HAP-1 (cell line): ENCODE results near the gene IRF2.

ENCODE experiments used
- DNase-seq, 2 experiments: peaks; one replicate each; pipeline ENCODE4 v3.0.0-alpha.2; 2016 to 2020; ENCODE audit warnings: low spot score in 2 of 2
- H3K27me3 ChIP-seq: fragments of 250-450 bp; sonication (Bioruptor Pico); 2 replicates; pipeline ENCODE4 v1.5.1; 2020; ENCODE audit warnings: low read depth, mild to moderate bottlenecking, moderate library complexity
- H3K36me3 ChIP-seq: fragments of 250-450 bp; sonication (Bioruptor Pico); replicated peaks from 2 replicates; pipeline ENCODE4 v1.5.1; 2020; ENCODE audit warnings: mild to moderate bottlenecking
- H3K4me1 ChIP-seq: fragments of 250-450 bp; sonication (Bioruptor Pico); 2 replicates; pipeline ENCODE4 v1.5.1; 2020; ENCODE audit warnings: mild to moderate bottlenecking
- H3K4me3 ChIP-seq: fragments of 250-450 bp; sonication (Bioruptor Pico); 2 replicates; pipeline ENCODE4 v1.5.1; 2020; ENCODE audit warnings: mild to moderate bottlenecking, moderate library complexity
- H3K9me3 ChIP-seq: fragments of 250-450 bp; sonication (Bioruptor Pico); 2 replicates; pipeline ENCODE4 v1.5.1; 2020; ENCODE audit warnings: mild to moderate bottlenecking, moderate library complexity
- in situ Hi-C: fragments of 300-500 bp; cut with MboI; formaldehyde crosslinking; loops from 3 replicates; pipeline ENCODE4 v1.14.3; 2020; ENCODE audit warnings: low sequenced_read_pairs, inconsistent platforms, mixed read lengths

IRF2 gene

DNA sequence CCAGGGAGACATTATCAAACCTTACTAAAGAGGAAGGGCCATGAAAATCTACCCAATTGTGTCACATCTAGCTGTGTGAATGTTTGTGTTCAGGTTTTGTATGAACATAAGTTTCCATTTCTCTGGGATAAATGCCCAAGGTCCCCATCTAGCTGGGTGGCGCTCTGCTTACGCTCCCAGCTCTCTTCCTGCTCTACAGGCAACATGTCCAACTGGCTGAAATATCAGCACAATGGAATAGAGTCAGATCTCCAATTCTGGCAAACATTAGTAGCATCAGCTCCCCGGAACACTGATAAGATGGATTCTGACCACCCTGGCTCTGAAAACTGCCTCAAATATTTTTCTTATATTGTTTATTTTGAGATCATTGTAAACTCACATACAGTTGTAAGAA, 74.8 kb downstream of the IRF2 start:
- in situ Hi-C loops = no loop called here
- no peak for DNase-seq
- peaks cover 6% of the 10 kb centered on the region; the same call in 1 of the 2 replicates for H3K36me3 ChIP-seq
- no peaks in the 10 kb centered on the region for H3K27me3 ChIP-seq
- H3K4me3 ChIP-seq = no peak overlapping the region
- no peaks in the 10 kb centered on the region for H3K4me1 ChIP-seq
- no peaks in the 10 kb centered on the region for H3K9me3 ChIP-seq

DNA sequence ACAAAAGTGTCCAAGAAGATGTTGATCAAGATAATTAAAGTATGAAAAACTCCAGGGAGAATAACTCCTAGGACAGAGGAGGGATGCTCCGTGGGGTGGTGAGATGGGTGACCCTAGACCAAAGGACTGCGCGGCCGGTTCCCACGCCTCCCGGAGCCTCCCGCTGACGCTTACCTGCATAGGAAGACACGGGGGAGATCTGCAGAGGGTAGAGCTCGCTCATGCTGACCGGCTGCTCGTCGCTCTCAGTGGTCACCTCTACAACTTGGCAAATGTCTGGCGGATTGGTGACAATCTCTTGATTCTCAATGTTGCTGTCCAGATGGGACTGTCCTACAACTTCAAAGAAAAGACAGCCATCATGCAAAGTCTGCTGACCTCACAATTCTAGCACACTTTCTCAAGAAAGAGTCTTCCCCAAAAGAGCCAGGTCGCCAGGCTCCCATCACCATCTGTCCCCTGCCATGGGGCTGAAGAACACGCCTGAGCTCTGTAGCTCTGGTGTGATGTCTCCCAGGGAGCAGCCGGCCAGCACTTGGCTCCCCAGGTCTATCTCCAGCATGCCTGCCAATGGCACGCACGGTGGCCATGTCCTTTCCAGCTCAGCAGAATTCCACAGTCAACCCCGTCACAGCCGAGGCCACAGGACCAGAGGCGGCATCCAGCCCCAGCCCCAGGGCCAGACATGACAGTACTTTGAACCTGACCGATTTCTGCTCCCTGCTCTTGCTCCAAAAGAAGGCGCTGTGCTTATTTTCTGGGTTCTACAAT, 75.4 kb downstream of the IRF2 start:
- Histone ChIP-seq H3K4me3 (no peak overlapping the region), H3K27me3 (no peaks in the 10 kb centered on the region), H3K9me3 (no peaks in the 10 kb centered on the region), H3K36me3 (peaks cover 6% of the 10 kb centered on the region; the same call in 1 of the 2 replicates), H3K4me1 (no peaks in the 10 kb centered on the region)
- DNase-seq = no peak
- in situ Hi-C loops = no loop called here

GRCh38 chr4:184397516-184398163, 76.7 kb downstream of the IRF2 start:
- no peak overlapping the region for H3K4me3 ChIP-seq
- H3K36me3 ChIP-seq = peaks cover 6% of the 10 kb centered on the region; the same call in 1 of the 2 replicates
- no peaks in the 10 kb centered on the region for H3K27me3 ChIP-seq
- in situ Hi-C loops = no loop called here
- no peak for DNase-seq
- no peaks in the 10 kb centered on the region for H3K9me3 ChIP-seq
- no peaks in the 10 kb centered on the region for H3K4me1 ChIP-seq

- Histone ChIP-seq H3K36me3 (peaks cover 6% of the 10 kb centered on the region; the same call in 1 of the 2 replicates), H3K4me3 (no peak overlapping the region), H3K9me3 (no peaks in the 10 kb centered on the region), H3K27me3 (no peaks in the 10 kb centered on the region), H3K4me1 (no peaks in the 10 kb centered on the region)
- in situ Hi-C loops = no loop called here
- no peak for DNase-seq
Measured at GRCh38 chr4:184396570-184397515, 77.5 kb downstream of the IRF2 start.

DNA sequence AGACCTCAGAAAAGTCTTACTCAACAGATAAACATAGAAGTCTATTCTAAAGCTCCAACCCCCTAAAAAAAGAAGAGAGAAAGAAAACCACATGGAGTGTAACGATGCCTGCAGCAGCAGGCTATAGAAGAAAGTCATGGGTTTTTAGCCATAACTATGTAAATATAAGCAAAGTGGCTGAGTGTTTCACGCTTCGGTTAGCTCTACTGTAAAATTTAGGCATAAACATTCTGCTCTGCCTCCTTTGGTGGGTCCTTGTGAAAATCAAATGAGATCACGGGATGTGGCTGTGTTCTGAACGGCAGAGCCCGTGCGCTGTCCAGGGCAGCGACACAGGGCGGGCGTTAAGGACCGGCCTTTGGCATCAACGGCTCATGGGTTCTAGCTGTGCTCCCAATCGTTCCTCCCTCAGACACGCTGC, 78.4 kb downstream of the IRF2 start:
- Histone ChIP-seq H3K4me3 (no peak overlapping the region), H3K9me3 (no peaks in the 10 kb centered on the region), H3K4me1 (no peaks in the 10 kb centered on the region), H3K27me3 (no peaks in the 10 kb centered on the region), H3K36me3 (peaks cover 6% of the 10 kb centered on the region)
- DNase-seq = no peak
- in situ Hi-C loops = no loop called here

GRCh38 chr4:184395451-184395917, 78.9 kb downstream of the IRF2 start:
- in situ Hi-C loops = no loop called here
- H3K4me1 ChIP-seq = no peaks in the 10 kb centered on the region

DNA sequence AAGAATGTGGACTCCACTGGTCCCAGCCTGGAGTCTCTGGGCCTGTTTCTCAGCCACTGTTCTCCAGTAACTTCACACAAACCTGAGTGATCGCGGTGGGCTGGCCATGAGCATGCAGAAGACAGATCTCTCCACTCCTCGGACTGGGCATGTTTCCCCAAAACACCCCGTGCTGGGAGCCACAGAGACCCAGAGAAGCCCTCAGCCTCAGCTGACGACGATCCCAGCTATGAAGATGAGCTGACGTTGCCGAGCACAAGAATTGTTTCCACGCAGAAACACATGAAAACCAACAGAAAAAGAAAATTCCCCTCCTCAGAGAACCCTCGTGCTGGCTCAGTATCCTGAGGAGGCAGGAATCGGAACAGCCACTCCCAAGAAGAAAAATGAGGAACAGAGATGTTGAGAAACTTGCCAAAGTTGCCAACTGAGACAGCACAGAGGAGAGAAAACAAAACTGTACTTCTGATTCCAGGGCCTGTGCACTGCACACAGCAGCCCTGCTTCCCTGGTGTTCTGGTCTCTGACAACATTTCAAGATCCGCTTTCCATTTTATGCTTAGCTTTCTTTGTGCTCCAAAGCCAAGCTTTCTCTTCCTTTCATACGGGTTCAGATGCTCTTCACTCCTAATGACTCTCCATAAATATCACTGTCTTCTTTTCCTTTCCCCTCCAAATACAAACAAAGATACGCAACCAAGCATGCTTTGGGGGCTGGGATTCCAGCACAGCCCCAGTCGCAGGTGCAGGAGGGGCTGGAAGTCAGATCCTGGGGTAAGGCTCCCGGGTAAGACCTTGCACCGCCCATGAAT, 81.4 kb downstream of the IRF2 start:
- in situ Hi-C loops = no loop called here
- no peak for DNase-seq
- H3K27me3 ChIP-seq = no peaks in the 10 kb centered on the region
- H3K36me3 ChIP-seq = peaks cover 6% of the 10 kb centered on the region
- no peak overlapping the region for H3K4me3 ChIP-seq
- no peaks in the 10 kb centered on the region for H3K4me1 ChIP-seq
- H3K9me3 ChIP-seq = no peaks in the 10 kb centered on the region

More at GRCh38 chr4:184395451-184395917, 78.9 kb downstream of the IRF2 start:
- H3K36me3 ChIP-seq = peaks cover 6% of the 10 kb centered on the region
- no peak for DNase-seq
- no peaks in the 10 kb centered on the region for H3K27me3 ChIP-seq
- H3K9me3 ChIP-seq = no peaks in the 10 kb centered on the region
- H3K4me3 ChIP-seq = no peak overlapping the region

- Histone ChIP-seq H3K9me3 (no peaks in the 10 kb centered on the region), H3K4me3 (no peak overlapping the region), H3K36me3 (peaks cover 3% of the 10 kb centered on the region), H3K4me1 (no peaks in the 10 kb centered on the region), H3K27me3 (no peaks in the 10 kb centered on the region)
- in situ Hi-C loops = no loop called here
- no peak for DNase-seq
Measured at GRCh38 chr4:184392316-184392715, 82.0 kb downstream of the IRF2 start.

DNA sequence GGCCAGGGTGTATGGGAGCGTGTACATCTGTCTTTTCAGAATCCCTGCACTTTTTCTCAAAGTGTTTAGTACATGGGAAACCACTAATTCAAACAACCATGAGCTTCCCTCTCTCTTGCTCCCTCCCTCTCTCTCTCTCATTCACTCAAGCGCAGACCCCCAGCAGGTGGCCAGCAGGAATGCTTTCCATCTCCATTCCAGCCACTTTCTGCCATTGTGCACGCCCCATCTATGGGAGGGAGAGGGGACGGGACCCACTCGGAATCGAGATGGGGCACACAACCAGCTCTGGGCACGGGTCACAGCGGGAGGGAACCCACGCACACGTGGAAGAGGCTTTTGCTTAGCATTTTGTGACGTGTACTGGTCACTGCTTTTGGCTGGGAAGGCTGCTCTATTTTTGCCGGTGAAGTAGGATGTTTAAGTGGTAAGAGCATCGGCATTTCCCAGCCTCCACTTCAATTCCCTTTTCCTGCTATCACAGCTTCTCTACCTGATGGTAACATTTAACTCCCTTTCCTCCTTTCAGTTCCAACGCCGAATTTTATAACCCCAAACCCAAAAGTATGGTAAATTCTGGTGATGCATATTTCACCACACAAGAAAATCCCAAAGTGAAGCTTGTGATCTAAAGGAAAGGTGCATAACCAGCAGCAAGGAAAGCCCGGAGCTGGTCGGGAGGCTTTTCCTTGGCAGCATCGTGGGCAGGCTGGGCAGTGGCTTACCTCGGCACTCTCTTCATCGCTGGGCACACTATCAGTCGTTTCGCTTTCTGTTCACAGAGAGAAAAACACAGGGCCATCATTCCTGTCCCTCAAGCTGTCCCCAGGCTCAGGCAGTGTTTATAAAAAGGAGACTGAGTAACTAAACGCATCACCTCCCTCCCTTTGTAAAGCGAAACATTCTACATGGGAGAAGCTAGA, 84.1 kb downstream of the IRF2 start:
- Histone ChIP-seq H3K9me3 (no peaks in the 10 kb centered on the region), H3K27me3 (no peaks in the 10 kb centered on the region), H3K36me3 (peaks cover 3% of the 10 kb centered on the region), H3K4me1 (peaks cover 11% of the 10 kb centered on the region), H3K4me3 (no peak overlapping the region)
- in situ Hi-C loops = no loop called here
- DNase-seq = no peak

DNA sequence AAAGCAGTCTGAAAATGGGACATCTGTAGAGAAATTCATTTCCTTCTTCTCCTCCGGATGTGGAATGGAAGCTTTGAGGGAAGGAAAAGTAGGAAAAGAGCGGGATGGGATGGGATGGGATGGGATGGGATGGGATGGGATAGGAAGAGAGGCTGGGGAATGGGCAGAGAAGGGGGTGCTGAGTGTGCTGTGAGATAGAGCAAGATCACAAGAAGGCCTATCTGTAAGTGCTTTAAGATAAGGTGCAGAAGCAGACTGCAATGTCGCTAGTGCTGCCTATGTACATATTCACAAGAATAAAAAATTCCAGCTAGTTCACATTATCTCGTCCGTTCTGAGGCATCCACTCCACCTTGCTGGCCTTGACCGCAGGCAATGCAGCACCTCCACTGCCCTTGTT, 86.2 kb downstream of the IRF2 start:
- H3K9me3 ChIP-seq = no peaks in the 10 kb centered on the region
- no peaks in the 10 kb centered on the region for H3K27me3 ChIP-seq
- in situ Hi-C loops = no loop called here
- H3K36me3 ChIP-seq = no peaks in the 10 kb centered on the region; the same call in 1 of the 2 replicates
- peaks cover 22% of the 10 kb centered on the region for H3K4me1 ChIP-seq
- H3K4me3 ChIP-seq = no peak overlapping the region
- no peak for DNase-seq

DNA sequence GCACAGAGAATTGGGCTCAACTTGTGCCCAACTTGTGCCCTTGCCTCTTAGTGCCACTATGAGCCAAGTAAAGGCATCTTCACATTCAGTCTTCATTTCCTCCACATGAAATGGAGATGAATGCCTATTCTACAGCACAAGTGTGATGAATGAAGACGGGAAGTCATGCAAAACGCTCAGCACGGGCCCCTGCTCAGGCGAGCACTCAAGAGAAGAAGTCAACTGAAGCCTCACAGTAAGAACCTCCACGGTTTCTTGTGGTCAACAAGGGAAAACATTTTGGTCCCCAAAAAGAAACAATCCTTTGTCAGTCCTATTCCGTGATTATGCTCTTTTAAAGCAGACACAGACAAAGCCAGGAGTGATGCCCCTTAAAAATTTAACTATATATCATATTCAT, 87.0 kb downstream of the IRF2 start:
- DNase-seq = no peak
- H3K36me3 ChIP-seq = no peaks in the 10 kb centered on the region; the same call in 1 of the 2 replicates
- no peaks in the 10 kb centered on the region for H3K9me3 ChIP-seq
- H3K4me3 ChIP-seq = no peak overlapping the region
- in situ Hi-C loops = no loop called here
- no peaks in the 10 kb centered on the region for H3K27me3 ChIP-seq
- H3K4me1 ChIP-seq = peaks cover 24% of the 10 kb centered on the region

- peak in 1 of 2 experiments; percentile 32 for DNase-seq
- no peaks in the 10 kb centered on the region for H3K9me3 ChIP-seq
- in situ Hi-C loops = no loop called here
- H3K4me3 ChIP-seq = no peak overlapping the region
- no peaks in the 10 kb centered on the region for H3K27me3 ChIP-seq
- H3K4me1 ChIP-seq = peaks cover 24% of the 10 kb centered on the region
- H3K36me3 ChIP-seq = no peaks in the 10 kb centered on the region
Measured at GRCh38 chr4:184386271-184386781, 88.0 kb downstream of the IRF2 start.
